Hepatic stellate cell (primary cell): ENCODE measurements around the gene SLC17A7.
A peak's percentile ranks its signal among the peaks of the same experiment; 100 is the strongest.
"Not testable (repeated sequence)": the region's sequence is repeated elsewhere in the genome, so short reads cannot be mapped to it uniquely, and the experiment has no call there.

Experiments used
- DNase-seq: peaks from one replicate; pipeline ENCODE4 v3.0.0; 2011; ENCODE audit warnings: low spot score

Gene SLC17A7

DNA sequence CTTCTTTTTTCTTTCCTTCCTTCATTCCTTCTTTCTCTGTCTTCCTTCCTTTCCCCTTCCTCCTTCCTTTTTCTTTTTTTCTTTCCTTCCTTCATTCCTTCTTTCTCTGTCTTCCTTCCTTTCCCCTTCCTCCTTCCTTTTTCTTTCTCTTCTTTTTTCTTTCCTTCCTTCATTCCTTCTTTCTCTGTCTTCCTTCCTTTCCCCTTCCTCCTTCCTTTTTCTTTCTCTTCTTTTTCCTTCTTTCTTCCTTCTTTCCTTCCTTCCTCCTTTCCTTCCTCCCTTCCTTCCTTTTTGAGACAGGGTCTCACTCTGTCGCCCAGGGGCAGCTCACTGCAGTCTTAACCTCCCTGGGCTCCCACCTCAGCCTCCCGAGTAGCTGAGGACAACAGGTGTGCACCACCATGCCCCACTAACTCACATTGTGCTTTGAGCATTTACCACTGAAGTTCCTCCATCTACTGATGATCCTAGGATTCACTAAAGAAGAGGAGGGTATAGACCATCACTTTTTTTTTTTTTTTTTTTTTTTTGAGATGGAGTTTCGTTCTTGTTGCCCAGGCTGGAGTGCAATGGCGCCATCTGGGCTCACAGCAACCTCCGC is 2.9 kb upstream of the SLC17A7 start:
- not testable (repeated sequence) for DNase-seq

DNA sequence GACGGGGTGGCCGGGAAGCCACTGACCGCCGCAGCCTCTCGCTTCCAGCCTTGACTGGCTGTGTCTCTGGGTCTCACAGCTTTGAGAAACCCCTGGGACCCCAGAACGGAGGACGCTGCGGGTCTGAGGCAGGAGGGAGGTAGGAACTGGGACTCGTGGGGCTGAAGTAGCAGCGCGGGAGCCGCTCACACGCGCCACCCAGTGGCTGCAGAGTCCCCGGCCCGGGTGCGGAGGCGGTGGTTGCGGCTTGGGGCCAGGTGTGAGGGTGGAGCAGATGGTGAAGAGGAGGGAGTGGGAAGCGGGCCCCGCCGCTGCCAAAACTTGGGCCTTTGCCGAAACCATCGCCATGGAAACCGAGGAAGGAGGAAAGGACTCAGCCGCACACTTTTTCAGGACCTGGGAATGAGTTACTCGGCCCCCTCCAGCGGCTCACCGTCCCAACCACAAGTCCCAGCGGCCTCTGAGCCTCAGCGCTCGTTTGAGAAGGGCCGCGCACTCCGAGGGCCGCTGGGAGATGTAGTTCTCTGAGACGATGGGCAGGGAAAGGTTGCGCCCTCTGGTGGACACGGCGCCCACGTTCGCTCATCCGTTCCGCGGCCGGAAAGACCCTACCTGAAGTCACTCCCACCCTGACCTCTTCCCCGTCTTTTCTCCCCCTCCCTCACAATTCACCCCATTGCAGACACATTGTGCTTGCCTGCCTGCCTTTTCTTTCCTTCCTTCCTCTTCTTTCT is 2.2 kb upstream of the SLC17A7 start:
- peak; percentile 96 for DNase-seq

- peak; percentile 94 for DNase-seq
These were observed 1.5 kb upstream of the SLC17A7 start for GRCh38 chr19:49442771-49443365.

GRCh38 chr19:49442354-49442753 is 1.0 kb upstream of the SLC17A7 start:
- no peak for DNase-seq

GRCh38 chr19:49441960-49442350 is 628 bp upstream of the SLC17A7 start:
- DNase-seq, result no peak

DNA sequence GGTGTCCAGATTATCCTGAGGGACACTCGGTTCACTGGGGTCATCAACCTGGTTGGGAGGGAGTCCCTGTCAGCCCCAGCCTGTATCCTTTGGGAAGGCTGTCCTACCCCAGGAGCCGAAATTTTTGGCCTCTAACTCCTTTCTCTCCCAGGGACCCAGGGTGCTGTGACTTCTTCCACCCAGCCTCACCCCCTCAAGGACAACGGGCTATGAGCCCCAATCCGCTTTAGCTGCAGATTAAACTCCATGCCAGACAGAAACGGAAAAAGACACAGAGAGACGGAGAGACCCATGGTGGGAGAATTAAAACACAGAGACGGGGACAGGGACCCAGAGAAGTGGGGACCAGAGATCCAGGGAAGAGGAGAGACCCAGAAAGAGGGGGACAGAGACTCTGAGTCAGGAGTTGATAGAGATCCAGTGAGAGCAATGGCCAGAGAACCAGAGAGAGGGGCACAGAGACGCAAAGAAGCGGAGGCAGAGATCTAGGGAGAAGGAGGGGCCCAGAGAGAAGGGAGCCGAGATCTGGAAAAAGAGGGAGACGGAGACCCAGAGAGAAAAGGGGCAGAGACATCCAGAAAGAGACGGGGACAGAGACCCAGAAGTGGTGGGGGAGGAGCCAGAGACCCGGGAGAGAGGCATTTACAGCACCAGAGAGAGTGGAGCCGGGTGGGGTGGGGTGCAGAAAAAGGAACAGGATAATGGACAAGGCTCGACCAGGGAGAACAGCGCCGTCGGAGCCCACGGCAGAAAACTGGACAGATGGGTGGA is 703 bp downstream of the SLC17A7 start:
- DNase-seq, result no peak

DNA sequence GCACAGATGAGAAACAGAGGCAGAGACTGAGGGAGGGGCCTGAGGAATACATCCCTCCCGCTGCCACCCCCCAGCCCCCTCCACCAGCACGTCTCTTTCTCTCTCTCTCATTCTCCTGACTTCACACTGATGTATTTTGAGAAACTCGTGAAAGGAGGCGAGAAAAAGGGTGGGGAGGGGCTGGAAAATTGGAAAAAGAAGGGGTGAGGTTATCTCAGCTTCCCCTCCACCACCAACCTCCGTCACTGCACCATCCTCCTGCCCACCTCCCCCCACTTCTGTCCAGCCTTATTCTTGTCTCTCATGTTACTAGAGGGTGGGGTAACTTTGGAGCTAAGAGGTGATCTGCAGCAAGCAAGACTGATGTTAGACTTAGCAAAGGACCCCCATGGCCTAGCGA is 1.5 kb downstream of the SLC17A7 start:
- DNase-seq, result no peak

GRCh38 chr19:49438261-49438660 is 3.1 kb downstream of the SLC17A7 start:
- no peak for DNase-seq

GRCh38 chr19:49437231-49437630 is 4.1 kb downstream of the SLC17A7 start:
- DNase-seq, result no peak

GRCh38 chr19:49436381-49437017 is 4.8 kb downstream of the SLC17A7 start:
- DNase-seq, result no peak

DNA sequence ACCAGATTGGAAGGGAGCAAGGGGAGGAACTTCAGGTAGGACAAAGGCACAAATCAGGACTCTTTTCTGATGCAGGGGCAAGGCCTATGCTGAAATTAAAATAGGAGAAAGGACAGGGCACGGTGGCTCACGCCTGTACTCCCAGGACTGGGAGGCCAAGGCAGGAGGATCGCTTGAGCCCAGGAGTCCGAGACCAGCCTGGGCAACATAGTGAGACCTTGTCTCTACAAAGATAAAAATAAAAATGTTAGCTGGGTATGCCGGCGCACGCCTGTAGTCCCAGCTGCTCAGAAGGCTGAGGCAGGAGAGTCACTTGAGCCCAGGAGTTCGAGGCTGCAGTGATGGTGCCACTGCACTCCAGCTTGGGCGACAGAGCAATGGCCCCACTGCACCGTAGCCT is 5.7 kb downstream of the SLC17A7 start:
- DNase-seq, result no peak

GRCh38 chr19:49434907-49435583 is 6.3 kb downstream of the SLC17A7 start:
- no peak for DNase-seq

DNA sequence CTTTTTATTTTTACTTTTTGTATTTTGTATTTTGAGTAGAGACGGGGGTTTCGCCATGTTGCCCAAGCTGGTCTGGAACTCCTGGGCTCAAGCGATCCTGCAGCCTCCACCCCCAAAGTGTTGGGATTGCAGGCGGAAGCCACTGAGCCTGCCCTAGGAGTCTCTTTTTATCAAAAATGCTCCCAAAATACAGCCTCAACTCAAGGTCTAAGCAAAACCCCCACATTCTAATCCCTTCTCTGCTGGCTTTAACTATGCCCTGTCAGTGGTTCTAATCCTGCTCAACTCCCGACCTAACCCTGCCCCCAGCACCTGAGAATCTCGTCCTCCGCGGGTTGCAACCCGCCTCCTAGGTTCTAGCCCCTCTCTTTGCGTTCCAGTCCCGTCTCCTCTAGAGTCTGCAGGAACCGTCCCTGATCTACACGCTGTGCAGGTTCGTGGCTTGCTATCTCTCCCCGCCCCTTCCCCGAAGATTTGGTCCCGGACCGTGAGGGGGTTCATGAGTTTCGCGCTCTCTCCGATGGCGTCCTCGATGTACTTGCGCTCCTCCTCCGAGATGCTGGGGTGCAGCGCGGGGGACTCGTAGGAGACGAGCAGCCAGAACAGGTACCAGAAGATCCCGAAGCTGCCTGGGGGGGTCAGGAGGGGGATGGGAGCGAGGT is 8.0 kb downstream of the SLC17A7 start:
- DNase-seq, result no peak

GRCh38 chr19:49432141-49433073 is 8.9 kb downstream of the SLC17A7 start:
- DNase-seq, result no peak

GRCh38 chr19:49431330-49431749 is 10.0 kb downstream of the SLC17A7 start:
- DNase-seq, result no peak

DNA sequence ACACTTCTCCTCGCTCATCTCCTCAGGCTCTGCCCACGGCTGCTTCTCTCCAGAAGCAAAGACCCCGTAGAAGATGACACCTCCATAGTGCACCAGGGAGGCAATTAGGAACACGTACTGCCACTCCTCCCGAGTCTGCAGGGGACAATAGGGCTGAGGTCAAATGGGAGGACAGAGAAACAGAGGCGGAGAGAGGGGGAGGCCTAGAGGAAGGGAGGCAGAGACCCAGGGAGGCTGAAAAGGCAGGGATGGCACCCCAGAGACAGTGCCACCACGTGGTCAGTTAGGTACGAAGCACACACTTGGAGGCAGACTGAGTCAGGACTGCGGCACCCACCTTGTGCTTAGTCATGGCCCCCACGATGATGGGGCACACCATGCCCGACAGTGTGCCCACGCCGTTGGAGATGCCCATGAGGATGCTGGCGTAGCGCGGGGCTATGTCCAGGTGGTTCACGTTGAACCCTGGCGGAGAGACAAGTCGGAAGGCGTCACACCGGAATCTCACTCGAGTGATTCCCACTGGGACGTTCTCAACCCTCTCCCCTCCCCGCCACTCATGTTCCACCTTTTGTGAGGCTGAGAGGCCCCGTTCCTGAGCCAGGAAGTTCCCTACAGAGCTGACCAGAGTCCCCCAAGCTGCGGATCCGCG is 10.5 kb downstream of the SLC17A7 start:
- no peak for DNase-seq

DNA sequence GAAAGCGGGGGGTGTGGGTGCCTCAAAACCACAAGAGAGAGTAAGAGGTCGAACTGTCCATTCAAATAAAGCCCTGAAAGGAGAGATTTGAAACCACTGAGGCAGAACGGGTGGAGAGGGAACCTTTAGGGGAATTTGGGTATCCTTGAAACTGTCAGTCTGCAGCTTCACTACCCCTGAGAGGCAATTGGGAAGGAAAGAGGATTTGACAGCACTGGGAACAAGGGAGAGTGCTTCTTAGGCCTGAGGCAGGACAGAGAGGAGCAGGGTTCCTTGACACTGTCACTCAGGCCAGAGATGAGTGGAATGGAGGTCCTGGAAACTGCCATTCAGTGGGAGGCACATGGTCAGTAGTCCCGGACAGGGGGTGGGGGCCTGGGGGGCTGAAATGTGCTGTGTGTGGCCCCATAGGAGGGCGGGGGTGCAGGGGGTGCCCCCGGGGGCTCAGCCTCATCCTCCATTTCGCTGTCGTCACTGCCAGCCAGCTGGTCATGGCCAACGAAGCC is 11.1 kb downstream of the SLC17A7 start:
- no peak for DNase-seq

DNA sequence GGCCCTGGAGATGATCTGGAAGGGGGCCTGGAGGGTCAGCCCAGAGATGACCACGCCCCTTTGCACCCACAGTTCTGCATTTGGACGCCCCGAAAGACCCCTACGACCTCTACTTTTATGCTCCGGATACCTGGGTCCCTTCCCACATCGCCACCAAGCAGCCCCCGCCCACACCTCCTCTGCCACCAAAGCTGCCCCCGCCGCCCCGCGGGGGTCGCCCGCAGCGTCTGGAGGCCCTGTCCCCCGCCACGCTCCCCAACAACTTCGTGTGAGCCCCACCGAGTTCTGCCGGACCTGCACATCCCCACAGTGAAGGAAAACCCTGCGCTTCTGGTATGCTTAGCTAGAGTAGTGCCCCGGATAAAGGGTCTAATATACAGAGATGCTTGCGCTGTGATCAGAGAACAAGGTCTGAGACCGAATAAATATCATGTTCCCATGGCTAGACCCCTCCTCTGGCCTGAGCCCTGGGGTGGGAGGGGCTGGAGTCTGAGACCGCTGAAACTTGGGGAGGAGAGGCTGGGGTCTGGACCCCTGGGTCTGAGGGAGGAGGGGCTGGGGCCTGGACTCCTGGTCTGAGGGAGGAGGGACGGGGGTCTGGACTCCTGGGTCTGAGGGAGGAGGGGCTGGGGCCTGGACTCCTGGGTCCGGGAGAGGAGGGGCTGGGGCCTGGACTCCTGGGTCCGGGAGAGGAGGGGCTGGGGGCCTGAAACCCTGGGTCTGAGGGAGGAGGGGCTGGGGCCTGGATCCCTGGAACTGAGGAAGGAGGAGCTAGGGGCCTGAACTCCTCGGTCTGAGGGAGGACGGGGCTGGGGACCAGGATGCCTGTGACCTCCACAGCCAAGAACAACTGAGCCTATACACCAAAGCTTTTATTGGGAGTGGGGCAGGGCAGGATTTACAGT is 12.5 kb downstream of the SLC17A7 start:
- DNase-seq, result no peak
